ENCODE results near the gene SMIM1. TPM values are rescaled to one million over a fixed set of nuclear protein-coding genes. Genes with fewer than 3 reads are reported as not detected.

The SMIM1 gene
- total RNA-seq, 2 experiments from 2014 or later: 1.5 to 2.2 TPM

- no peak for DNase-seq
- CTCF ChIA-PET: no interaction called here
These were observed 5.4 kb downstream of the SMIM1 start for GRCh38 chr1:3777647-3778589.

GRCh38 chr1:3778590-3779264 lies 6.2 kb downstream of the SMIM1 start:
- ATAC-seq (no peak), DNase-seq (no peak)
- ChIA-PET POLR2A (interaction anchor here (0.8 to 3.3 kb wide), 2 partner anchors 11 to 17 kb away, joined by 3 to 12 read pairs; partner anchors contain the start of gene LRRC47), CTCF (no interaction called here)
- Mint-ChIP-seq H3K4me3 (no peak overlapping the region), H3K4me1 (ENCODE audit: low read depth) (peaks cover 4% of the 10 kb centered on the region), H3K27me3 (no peaks in the 10 kb centered on the region), H3K9me3 (no peaks in the 10 kb centered on the region), H3K36me3 (ENCODE audit: low read depth) (peaks cover 21% of the 10 kb centered on the region), H3K27ac (no peak overlapping the region)
- intact Hi-C loops (cut with micrococcal nuclease): no loop called here
- no peak for TF ChIP-seq CTCF (IDR thresholded peaks at IDR 0.05)

More at GRCh38 chr1:3777647-3778589, 5.4 kb downstream of the SMIM1 start:
- Mint-ChIP-seq H3K4me3 (no peak overlapping the region), H3K27ac (no peak overlapping the region), H3K27me3 (no peaks in the 10 kb centered on the region), H3K36me3 (ENCODE audit: low read depth) (peaks cover 21% of the 10 kb centered on the region), H3K4me1 (ENCODE audit: low read depth) (peaks cover 4% of the 10 kb centered on the region), H3K9me3 (no peaks in the 10 kb centered on the region)
- ATAC-seq: no peak
- intact Hi-C loops (cut with micrococcal nuclease): no loop called here
- no peak for TF ChIP-seq CTCF (IDR thresholded peaks at IDR 0.05)
- POLR2A ChIA-PET: interaction anchor here (0.8 to 3.3 kb wide), 3 partner anchors 9 to 18 kb away, joined by 3 to 12 read pairs (median 3); partner anchors contain the start of gene LRRC47

- Mint-ChIP-seq H3K27me3 (no peaks in the 10 kb centered on the region), H3K36me3 (ENCODE audit: low read depth) (peaks cover 26% of the 10 kb centered on the region), H3K9me3 (no peaks in the 10 kb centered on the region), H3K4me3 (no peak overlapping the region), H3K4me1 (ENCODE audit: low read depth) (peaks cover 4% of the 10 kb centered on the region), H3K27ac (no peak overlapping the region)
- TF ChIP-seq CTCF (IDR thresholded peaks at IDR 0.05): no peak
- ATAC-seq (no peak), DNase-seq (no peak)
- CTCF ChIA-PET: no interaction called here
- POLR2A ChIA-PET: interaction anchor here (3.3 kb wide), 1 partner anchor 17 kb away, joined by 12 read pairs; the partner anchor contains the start of gene LRRC47
- intact Hi-C loops (cut with micrococcal nuclease): no loop called here
These were observed 6.8 kb downstream of the SMIM1 start for GRCh38 chr1:3779265-3779911.

GRCh38 chr1:3779912-3780416 lies 7.4 kb downstream of the SMIM1 start:
- CTCF ChIA-PET: no interaction called here
- H3K27me3 Mint-ChIP-seq: no peaks in the 10 kb centered on the region
- no peak overlapping the region for H3K27ac Mint-ChIP-seq
- no peaks in the 10 kb centered on the region for H3K9me3 Mint-ChIP-seq
- H3K4me3 Mint-ChIP-seq: no peak overlapping the region
- H3K36me3 Mint-ChIP-seq (ENCODE audit: low read depth): peaks cover 30% of the 10 kb centered on the region
- DNase-seq (no peak), ATAC-seq (no peak)
- H3K4me1 Mint-ChIP-seq (ENCODE audit: low read depth): peaks cover 4% of the 10 kb centered on the region
- POLR2A ChIA-PET: interaction anchor here (3.3 kb wide), 1 partner anchor 16 kb away, joined by 12 read pairs; the partner anchor contains the start of gene LRRC47
- TF ChIP-seq CTCF (IDR thresholded peaks at IDR 0.05): no peak
- intact Hi-C loops (cut with micrococcal nuclease): no loop called here

Measured in activated CD8-positive, alpha-beta T cell treated with anti-CD3 and anti-CD28 coated beads for 36 hours (primary cell).